GM20000 (cell line): Measurements from ENCODE around the gene PIGZ.

Experiments used
- DNase-seq: peaks from one replicate; pipeline ENCODE4 v3.0.0; 2012; ENCODE audit warnings: low spot score
- CTCF ChIP-seq: IDR thresholded peaks from 2 replicates; pipeline ENCODE4 v1.5.1; 2012; ENCODE audit warnings: mild to moderate bottlenecking, control low read depth; ENCODE audit errors: extremely low read depth, missing control alignments

Gene PIGZ

DNA sequence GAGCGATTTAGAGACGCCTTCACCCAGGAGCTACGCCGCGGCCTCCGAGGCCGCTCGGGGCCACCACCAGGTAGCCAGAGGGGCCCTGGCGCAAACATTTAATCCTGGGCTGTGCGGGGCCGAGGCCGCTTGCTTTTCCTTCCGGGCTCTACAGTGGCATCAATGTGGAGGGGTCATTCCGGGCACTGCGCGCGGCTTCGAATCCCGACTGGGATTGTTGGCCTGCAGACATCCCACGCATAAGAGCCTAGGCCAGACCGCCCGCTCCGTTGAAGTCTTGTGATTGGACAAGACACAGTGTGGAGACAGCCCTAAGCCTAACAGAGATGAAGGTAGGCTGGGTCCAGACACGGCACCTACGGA lies 25.7 kb downstream of the PIGZ start:
- TF ChIP-seq CTCF = no peak
- no peak for DNase-seq

- DNase-seq = peak; percentile 96
- peak; percentile 65 for TF ChIP-seq CTCF
Measured at GRCh38 chr3:196942226-196942914, 26.3 kb downstream of the PIGZ start, which contains the start of gene NCBP2. Gene NCBP2, minus strand, starts transcription at chr3:196942528. Its CDS starts 25 bp downstream, at chr3:196942503.

- peak; percentile 68 for DNase-seq
- TF ChIP-seq CTCF = no peak
Measured at GRCh38 chr3:196941729-196942225, 26.9 kb downstream of the PIGZ start.

DNA sequence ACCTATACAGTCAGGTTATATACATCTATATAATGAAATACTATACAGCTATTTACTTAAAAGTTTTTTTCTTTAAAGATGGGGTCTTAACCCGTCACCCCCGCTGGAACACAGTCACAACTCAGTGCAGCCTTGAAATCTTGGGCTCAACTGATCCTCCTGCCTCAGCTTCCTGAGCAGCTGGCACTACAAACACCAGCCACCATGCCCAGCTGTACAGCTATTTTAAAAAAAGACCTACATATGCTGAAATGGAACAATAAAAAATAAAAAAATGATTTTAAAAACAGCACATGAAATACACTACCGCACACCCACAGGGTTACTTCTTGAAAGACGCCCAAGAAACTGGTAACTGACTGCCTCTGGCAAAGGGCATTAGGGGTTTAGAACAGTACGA lies 30.1 kb downstream of the PIGZ start:
- DNase-seq = no peak
- no peak for TF ChIP-seq CTCF

DNA sequence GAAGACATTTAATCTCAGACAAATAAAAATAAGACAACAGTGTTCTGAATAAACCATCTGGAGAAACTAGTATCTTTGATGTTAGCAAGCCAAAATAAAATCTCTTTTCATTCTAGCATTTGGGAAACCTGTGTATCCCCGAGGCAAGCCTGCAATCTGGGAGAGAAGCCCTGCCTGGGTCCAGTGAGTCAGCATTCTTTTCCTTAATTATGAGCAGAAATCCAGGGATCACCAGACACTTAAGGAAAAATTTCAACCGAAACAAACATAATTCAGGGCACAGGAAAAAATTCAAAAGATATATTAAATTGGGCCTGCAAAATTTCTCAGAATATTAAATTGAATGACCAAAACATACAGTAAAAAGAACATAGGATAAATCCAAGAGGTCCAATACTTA lies 30.5 kb downstream of the PIGZ start:
- TF ChIP-seq CTCF = no peak

GRCh38 chr3:196936288-196936687 lies 32.3 kb downstream of the PIGZ start:
- TF ChIP-seq CTCF = no peak
- no peak for DNase-seq

More for the DNA sequence above, 30.5 kb downstream of the PIGZ start:
- DNase-seq = no peak

DNA sequence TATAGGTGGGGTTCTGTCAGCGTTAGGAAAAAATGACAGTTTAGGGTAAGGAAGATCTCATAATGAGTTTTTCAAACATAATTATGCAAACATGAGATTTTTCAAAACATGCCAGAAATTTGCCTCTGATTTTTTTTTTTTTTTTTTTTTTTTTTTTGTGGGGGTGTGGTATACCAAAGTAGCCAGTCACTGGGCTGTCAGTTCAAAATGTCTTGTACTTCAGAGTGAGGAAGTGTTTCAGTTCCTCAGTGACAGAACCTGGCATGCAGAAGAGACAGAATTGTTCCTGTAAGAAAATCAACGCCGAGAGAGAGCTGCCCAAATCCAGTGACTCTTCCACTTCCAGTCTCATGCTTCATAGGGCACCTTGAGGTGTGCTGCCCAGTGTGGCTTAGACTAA lies 36.0 kb downstream of the PIGZ start:
- DNase-seq = peak; percentile 49
- TF ChIP-seq CTCF = no peak
